ENCODE measurements around the gene HOXC4. TPM values are rescaled to one million over a fixed set of nuclear protein-coding genes. Genes with fewer than 3 reads are reported as not detected.
"Not testable (repeated sequence)": the region's sequence is repeated elsewhere in the genome, so short reads cannot be mapped to it uniquely, and the experiment has no call there.

The HOXC4 gene
- total and polyA plus RNA-seq, 4 donors: 0.02 TPM; not detected in 3

- H3K27me3 ChIP-seq (ENCODE audit: control insufficient read depth in 4 of 4, insufficient read depth in 4 of 4, low read length in 3 of 4); H3K9ac ChIP-seq (ENCODE audit: low read depth in 1 of 2, low read length in 2 of 2); H3K4me3 ChIP-seq (ENCODE audit: low read depth in 1 of 3, low read length in 3 of 3); H3K9me3 ChIP-seq (ENCODE audit: control insufficient read depth in 4 of 4, low read length in 3 of 4); DNase-seq (ENCODE audit: low spot score); H3K27ac ChIP-seq (ENCODE audit: low read depth in 1 of 2, low read length in 2 of 2); H3K4me1 ChIP-seq (ENCODE audit: control insufficient read depth in 4 of 4, insufficient read depth in 4 of 4, low read length in 3 of 4); H3K36me3 ChIP-seq (ENCODE audit: control insufficient read depth in 4 of 4, insufficient read depth in 3 of 4, low read depth in 1 of 4, low read length in 3 of 4): not testable (repeated sequence)
- 55% methylated on average over 10 of the region's 10 CpGs for WGBS
Observed at GRCh38 chr12:54077843-54078242, 24.2 kb downstream of the HOXC4 start.

- H3K9me3 ChIP-seq (ENCODE audit: control insufficient read depth in 4 of 4, low read length in 3 of 4); H3K9ac ChIP-seq (ENCODE audit: low read depth in 1 of 2, low read length in 2 of 2); H3K4me3 ChIP-seq (ENCODE audit: low read depth in 1 of 3, low read length in 3 of 3); DNase-seq (ENCODE audit: low spot score); H3K4me1 ChIP-seq (ENCODE audit: control insufficient read depth in 4 of 4, insufficient read depth in 4 of 4, low read length in 3 of 4); H3K36me3 ChIP-seq (ENCODE audit: control insufficient read depth in 4 of 4, insufficient read depth in 3 of 4, low read depth in 1 of 4, low read length in 3 of 4); H3K27ac ChIP-seq (ENCODE audit: low read depth in 1 of 2, low read length in 2 of 2); H3K27me3 ChIP-seq (ENCODE audit: control insufficient read depth in 4 of 4, insufficient read depth in 4 of 4, low read length in 3 of 4): not testable (repeated sequence)
- 54% methylated on average over 9 of the region's 9 CpGs for WGBS
Observed at GRCh38 chr12:54079115-54079514, 25.5 kb downstream of the HOXC4 start.

GRCh38 chr12:54080008-54080924, 26.6 kb downstream of the HOXC4 start:
- H3K9ac ChIP-seq (ENCODE audit: low read depth in 1 of 2, low read length in 2 of 2); H3K9me3 ChIP-seq (ENCODE audit: control insufficient read depth in 4 of 4, low read length in 3 of 4); H3K27me3 ChIP-seq (ENCODE audit: control insufficient read depth in 4 of 4, insufficient read depth in 4 of 4, low read length in 3 of 4); H3K4me3 ChIP-seq (ENCODE audit: low read depth in 1 of 3, low read length in 3 of 3); DNase-seq (ENCODE audit: low spot score); H3K4me1 ChIP-seq (ENCODE audit: control insufficient read depth in 4 of 4, insufficient read depth in 4 of 4, low read length in 3 of 4); H3K36me3 ChIP-seq (ENCODE audit: control insufficient read depth in 4 of 4, insufficient read depth in 3 of 4, low read depth in 1 of 4, low read length in 3 of 4); H3K27ac ChIP-seq (ENCODE audit: low read depth in 1 of 2, low read length in 2 of 2): not testable (repeated sequence)
- WGBS: 55% methylated on average over 19 of the region's 19 CpGs

- H3K4me3 ChIP-seq (ENCODE audit: low read depth in 1 of 3, low read length in 3 of 3); H3K9ac ChIP-seq (ENCODE audit: low read depth in 1 of 2, low read length in 2 of 2); H3K36me3 ChIP-seq (ENCODE audit: control insufficient read depth in 4 of 4, insufficient read depth in 3 of 4, low read depth in 1 of 4, low read length in 3 of 4); DNase-seq (ENCODE audit: low spot score); H3K9me3 ChIP-seq (ENCODE audit: control insufficient read depth in 4 of 4, low read length in 3 of 4); H3K27me3 ChIP-seq (ENCODE audit: control insufficient read depth in 4 of 4, insufficient read depth in 4 of 4, low read length in 3 of 4); H3K27ac ChIP-seq (ENCODE audit: low read depth in 1 of 2, low read length in 2 of 2); H3K4me1 ChIP-seq (ENCODE audit: control insufficient read depth in 4 of 4, insufficient read depth in 4 of 4, low read length in 3 of 4): not testable (repeated sequence)
- WGBS: 47% methylated on average over 16 of the region's 16 CpGs
Observed at GRCh38 chr12:54081053-54081514, 27.4 kb downstream of the HOXC4 start.

- WGBS: 14% methylated on average over 35 of the region's 35 CpGs
- H3K9me3 ChIP-seq (ENCODE audit: control insufficient read depth in 4 of 4, low read length in 3 of 4); H3K27ac ChIP-seq (ENCODE audit: low read depth in 1 of 2, low read length in 2 of 2); H3K9ac ChIP-seq (ENCODE audit: low read depth in 1 of 2, low read length in 2 of 2); H3K4me3 ChIP-seq (ENCODE audit: low read depth in 1 of 3, low read length in 3 of 3); DNase-seq (ENCODE audit: low spot score); H3K27me3 ChIP-seq (ENCODE audit: control insufficient read depth in 4 of 4, insufficient read depth in 4 of 4, low read length in 3 of 4); H3K4me1 ChIP-seq (ENCODE audit: control insufficient read depth in 4 of 4, insufficient read depth in 4 of 4, low read length in 3 of 4); H3K36me3 ChIP-seq (ENCODE audit: control insufficient read depth in 4 of 4, insufficient read depth in 3 of 4, low read depth in 1 of 4, low read length in 3 of 4): not testable (repeated sequence)
Observed at GRCh38 chr12:54081581-54082396, 28.2 kb downstream of the HOXC4 start.
